Activated gamma-delta T cell treated with anti-CD3 and anti-CD28 coated beads, Interleukin-2, amount 50 U/mL, for 16 hours (primary cell): ENCODE data around the gene DNAI2.
A peak's percentile ranks its signal among the peaks of the same experiment; 100 is the strongest.
"Not testable (repeated sequence)": the region's sequence is repeated elsewhere in the genome, so short reads cannot be mapped to it uniquely, and the experiment has no call there.

Experiments used
- DNase-seq: peaks from one replicate; pipeline ENCODE4 v3.0.0-alpha.2; 2020; ENCODE audit warnings: low read depth

DNAI2 gene

GRCh38 chr17:74274709-74275340, 791 bp downstream of the DNAI2 start:
- DNase-seq: no peak

GRCh38 chr17:74276051-74276476, 2.0 kb downstream of the DNAI2 start:
- no peak for DNase-seq

GRCh38 chr17:74276541-74277009, 2.5 kb downstream of the DNAI2 start:
- no peak for DNase-seq

GRCh38 chr17:74277935-74278334, 3.9 kb downstream of the DNAI2 start:
- no peak for DNase-seq

GRCh38 chr17:74279617-74280016, 5.6 kb downstream of the DNAI2 start:
- not testable (repeated sequence) for DNase-seq

GRCh38 chr17:74280093-74280513, 6.1 kb downstream of the DNAI2 start:
- DNase-seq: peak; percentile 25

- no peak for DNase-seq
Measured at GRCh38 chr17:74281799-74282198, 7.8 kb downstream of the DNAI2 start.

- DNase-seq: not testable (repeated sequence)
Measured at GRCh38 chr17:74282274-74282586, 8.2 kb downstream of the DNAI2 start.

- peak; percentile 12 for DNase-seq
Measured at GRCh38 chr17:74282587-74283370, 8.7 kb downstream of the DNAI2 start.

- no peak for DNase-seq
Measured at GRCh38 chr17:74283371-74283673, 9.3 kb downstream of the DNAI2 start.

GRCh38 chr17:74287031-74287602, 13.1 kb downstream of the DNAI2 start:
- no peak for DNase-seq

GRCh38 chr17:74288785-74289184, 14.8 kb downstream of the DNAI2 start:
- no peak for DNase-seq

- no peak for DNase-seq
Measured at GRCh38 chr17:74289688-74290087, 15.7 kb downstream of the DNAI2 start.

- DNase-seq: no peak
Measured at GRCh38 chr17:74290340-74290739, 16.3 kb downstream of the DNAI2 start.

- no peak for DNase-seq
Measured at GRCh38 chr17:74292495-74292894, 18.5 kb downstream of the DNAI2 start.

GRCh38 chr17:74295625-74296547, 21.9 kb downstream of the DNAI2 start:
- DNase-seq: no peak

- no peak for DNase-seq
Measured at GRCh38 chr17:74296548-74296936, 22.5 kb downstream of the DNAI2 start.

- no peak for DNase-seq
Measured at GRCh38 chr17:74297941-74298340, 23.9 kb downstream of the DNAI2 start.

GRCh38 chr17:74298778-74299177, 24.7 kb downstream of the DNAI2 start:
- no peak for DNase-seq

- DNase-seq: no peak
Measured at GRCh38 chr17:74299226-74300009, 25.4 kb downstream of the DNAI2 start.

GRCh38 chr17:74303305-74303704, 29.3 kb downstream of the DNAI2 start:
- DNase-seq: no peak

- no peak for DNase-seq
Measured at GRCh38 chr17:74304184-74304583, 30.1 kb downstream of the DNAI2 start.
